ENCODE results near the gene GALNT1. TPM values are rescaled to one million over a fixed set of nuclear protein-coding genes. Genes with fewer than 3 reads are reported as not detected.

GALNT1 gene
- total and polyA plus RNA-seq, 9 of the 15 experiments (the other 6 are each of a cell fraction or from before 2014, with no cell fraction given) = 14.4 to 54.1 (median 36.6) TPM

- TF ChIP-seq HDAC1 (IDR thresholded peaks at IDR 0.05) (no peak), IRF1 (CRISPR knock-in tag; IDR thresholded peaks at IDR 0.05; ENCODE audit: borderline replicate concordance) (no peak)
These were observed 34.4 kb upstream of the GALNT1 start (continued) for GRCh38 chr18:35547008-35547605.

GRCh38 chr18:35549564-35549963 is 32.0 kb upstream of the GALNT1 start:
- peaks cover 0 to 5% of the 10 kb centered on the region in 2 experiments; a peak in 2 of 5 replicates for H3K27me3 ChIP-seq (ENCODE audit: control insufficient read depth in 2 of 2, insufficient read depth in 2 of 2, low read length in 2 of 2)
- H3K9ac ChIP-seq (ENCODE audit: insufficient read depth in 1 of 2, low read depth in 2 of 2, low read length in 2 of 2) = no peak overlapping the region
- in situ Hi-C loops (cut with MboI) (no loop called here), intact Hi-C loops (cut with micrococcal nuclease) (no loop called here)
- no peaks in the 10 kb centered on the region for H3K9me1 ChIP-seq (ENCODE audit: control insufficient read depth, insufficient read depth, low read length)
- no peaks in the 10 kb centered on the region for H4K20me1 ChIP-seq (replicated peaks; ENCODE audit: control insufficient read depth, insufficient read depth, low read length)
- H2AFZ ChIP-seq (ENCODE audit: low read depth, low read length) = no peak overlapping the region
- no peak for FAIRE-seq
- no peak overlapping the region for H3K4me3 ChIP-seq
- H3K9me3 ChIP-seq (replicated peaks; ENCODE audit: control insufficient read depth, insufficient read depth, low read depth, low read length) = no peaks in the 10 kb centered on the region
- no TSS peak for BruUV-seq (replicated peaks)
- no peaks in the 10 kb centered on the region for H3K4me1 ChIP-seq (replicated peaks in 1 of 2; ENCODE audit: control insufficient read depth in 2 of 2, insufficient read depth in 2 of 2, low read length in 2 of 2)
- WGBS (ENCODE audit: insufficient coverage, low coverage, missing lambda C conversion rate) = 4% methylated on average over 1 of the region's 1 CpG
- no peaks in the 10 kb centered on the region for H3K79me2 ChIP-seq (ENCODE audit: control insufficient read depth, insufficient read depth, low read length)
- DNase-seq (ENCODE audit: extremely low read depth in 1 of 4, low spot score in 3 of 4) = no peak
- H3K27ac ChIP-seq (ENCODE audit: extremely low read depth, low read depth, low read length) = no peak overlapping the region
- H3K4me2 ChIP-seq (ENCODE audit: insufficient read depth, low read length) = no peak overlapping the region
- POLR2A ChIA-PET = interaction anchor here (1.0 to 1.3 kb wide), 2 partner anchors 10 to 14 kb away, joined by 3 to 5 read pairs; no protein-coding TSS in a partner anchor
- ATAC-seq = no peak
- no peaks in the 10 kb centered on the region for H3K36me3 ChIP-seq (ENCODE audit: control insufficient read depth, insufficient read depth, low read length)
- TF ChIP-seq ZNF584 (CRISPR knock-in tag; IDR thresholded peaks at IDR 0.05; ENCODE audit: low read depth) (no peak), USF2 (CRISPR knock-in tag; IDR thresholded peaks at IDR 0.05) (no peak), NR2C1 (IDR thresholded peaks at IDR 0.05) (no peak), NR2C1 (tag; IDR thresholded peaks at IDR 0.05) (no peak), TSC22D4 (tag; IDR thresholded peaks at IDR 0.05) (no peak), TEAD2 (tag; IDR thresholded peaks at IDR 0.05) (no peak), ARID1B (IDR thresholded peaks at IDR 0.05) (no peak), CHCHD3 (CRISPR knock-in tag; IDR thresholded peaks at IDR 0.05) (no peak), STAG1 (CRISPR knock-in tag; IDR thresholded peaks at IDR 0.05; ENCODE audit: borderline replicate concordance) (no peak), LEF1 (IDR thresholded peaks at IDR 0.05) (no peak), DACH1 (IDR thresholded peaks at IDR 0.05; ENCODE audit: partially characterized antibody) (no peak), TAF9B (IDR thresholded peaks at IDR 0.05; ENCODE audit: partially characterized antibody) (no peak), PHTF2 (CRISPR knock-in tag; IDR thresholded peaks at IDR 0.05) (no peak), TAF15 (IDR thresholded peaks at IDR 0.05; ENCODE audit: low read depth, low read length) (no peak)
- CTCF ChIA-PET (ENCODE audit: low intra/inter-chr PET ratio) = no interaction called here

Measured in K562 (cell line).